Measurements from ENCODE around the gene ABITRAM.
"Not testable (repeated sequence)": the region's sequence is repeated elsewhere in the genome, so short reads cannot be mapped to it uniquely, and the experiment has no call there.

ABITRAM gene

GRCh38 chr9:108928386-108928785 is 5.8 kb upstream of the ABITRAM start:
- no peak for DNase-seq (ENCODE audit: low spot score)

- peak; percentile 20 for DNase-seq (ENCODE audit: low spot score)
Observed at GRCh38 chr9:108933231-108933717, 926 bp upstream of the ABITRAM start.

GRCh38 chr9:108933718-108934322 is 380 bp upstream of the ABITRAM start, which contains the start of gene ELP1:
Gene ELP1, minus strand, starts transcription at chr9:108934124. Its CDS starts 2,978 bp downstream, at chr9:108931146.
- peak; percentile 96 for DNase-seq (ENCODE audit: low spot score)

- no peak for DNase-seq (ENCODE audit: low spot score)
Observed at GRCh38 chr9:108937561-108938305, 3.5 kb downstream of the ABITRAM start.

- DNase-seq (ENCODE audit: low spot score) = no peak
Observed at GRCh38 chr9:108939975-108940374, 5.8 kb downstream of the ABITRAM start.

GRCh38 chr9:108950168-108950567 is 16.0 kb downstream of the ABITRAM start:
- no peak for DNase-seq (ENCODE audit: low spot score)

- DNase-seq (ENCODE audit: low spot score) = no peak
Observed at GRCh38 chr9:108951578-108951977, 17.4 kb downstream of the ABITRAM start.

GRCh38 chr9:108953983-108954574 is 19.9 kb downstream of the ABITRAM start:
- peak; percentile 54 for DNase-seq (ENCODE audit: low spot score)

GRCh38 chr9:108956022-108956630 is 21.9 kb downstream of the ABITRAM start:
- no peak for DNase-seq (ENCODE audit: low spot score)

GRCh38 chr9:108956631-108957026 is 22.4 kb downstream of the ABITRAM start:
- no peak for DNase-seq (ENCODE audit: low spot score)

GRCh38 chr9:108960331-108960730 is 26.1 kb downstream of the ABITRAM start:
- no peak for DNase-seq (ENCODE audit: low spot score)

- no peak for DNase-seq (ENCODE audit: low spot score)
Observed at GRCh38 chr9:108961151-108961550, 27.0 kb downstream of the ABITRAM start.

GRCh38 chr9:108963459-108964143 is 29.4 kb downstream of the ABITRAM start:
- peak; percentile 9 for DNase-seq (ENCODE audit: low spot score)

GRCh38 chr9:108967916-108968315 is 33.7 kb downstream of the ABITRAM start:
- no peak for DNase-seq (ENCODE audit: low spot score)

- DNase-seq (ENCODE audit: low spot score) = not testable (repeated sequence)
Observed at GRCh38 chr9:108971392-108971791, 37.2 kb downstream of the ABITRAM start.

- no peak for DNase-seq (ENCODE audit: low spot score)
Observed at GRCh38 chr9:108972186-108972585, 38.0 kb downstream of the ABITRAM start.

- peak; percentile 13 for DNase-seq (ENCODE audit: low spot score)
Observed at GRCh38 chr9:108972626-108973209, 38.5 kb downstream of the ABITRAM start.

- no peak for DNase-seq (ENCODE audit: low spot score)
Observed at GRCh38 chr9:108973895-108974294, 39.7 kb downstream of the ABITRAM start.

GRCh38 chr9:108978205-108978604 is 44.0 kb downstream of the ABITRAM start:
- DNase-seq (ENCODE audit: low spot score) = no peak

- DNase-seq (ENCODE audit: low spot score) = no peak
Observed at GRCh38 chr9:108980893-108981292, 46.7 kb downstream of the ABITRAM start.

GRCh38 chr9:108983885-108984284 is 49.7 kb downstream of the ABITRAM start:
- DNase-seq (ENCODE audit: low spot score) = no peak
